SK-N-SH (cell line): Measurements from ENCODE around the gene PTPRF. TPM values are rescaled to one million over a fixed set of nuclear protein-coding genes. Genes with fewer than 3 reads are reported as not detected.

Experiments
- CTCF ChIA-PET: fragments of 300-600, 350-600 bp; formaldehyde crosslinking; extraction: SDS; loops from one replicate; lab custom pipeline; 2021; lab: Yijun Ruan, JAX
- POLR2A ChIA-PET: fragments of 350-600 bp; sonication (Branson Sonifier 250); formaldehyde crosslinking; extraction: SDS; loops from one replicate; lab custom pipeline; 2020; ENCODE audit warnings: antibody characterized with exemption, inconsistent platforms; lab: Yijun Ruan, JAX
- DNase-seq: peaks from one replicate; pipeline ENCODE4 v3.0.0; 2012
- H2AFZ ChIP-seq: fragments of 200-600 bp; sonication (generic); 2 replicates; pipeline ENCODE4 v1.8.1; 2016; ENCODE audit warnings: antibody characterized with exemption, mild to moderate bottlenecking, low read depth
- H3F3A ChIP-seq: fragments of 200-600 bp; sonication (generic); replicated peaks from 2 replicates; pipeline ENCODE3; 2016; ENCODE audit warnings: antibody characterized with exemption, mild to moderate bottlenecking; ENCODE audit not compliant: insufficient read depth
- H3K27ac ChIP-seq, 2 experiments: fragments of 200-500 bp in 1 of 2; fragments of 200-600 bp in 1 of 2; sonication (Bioruptor generic) in 1 of 2; sonication (generic), shearing (Covaris generic) in 1 of 2; 2 replicates each; pipeline versions ENCODE4 v1.5.1 to v1.6.1; 2014 to 2016; ENCODE audit warnings: low read depth in 2 of 2, inconsistent platforms in 1 of 2, low read length in 1 of 2, mild to moderate bottlenecking in 1 of 2, mixed read lengths in 1 of 2
- H3K27me3 ChIP-seq: fragments of 200-600 bp; sonication (generic), shearing (Covaris generic); 2 replicates; pipeline ENCODE4 v1.6.1; 2016; ENCODE audit warnings: mixed run types; ENCODE audit not compliant: insufficient read depth
- H3K36me3 ChIP-seq, 2 experiments: fragments of 200-500 bp in 1 of 2; fragments of 200-600 bp in 1 of 2; sonication (Bioruptor generic) in 1 of 2; sonication (generic) in 1 of 2; replicated peaks in 1 of 2; 2 replicates each; pipeline versions ENCODE3 to v1.5.1; 2014 to 2016; ENCODE audit warnings: low read length in 1 of 2, mild to moderate bottlenecking in 1 of 2; ENCODE audit not compliant: insufficient read depth in 2 of 2, control insufficient read depth in 1 of 2
- H3K4me1 ChIP-seq, 2 experiments: fragments of 200-500 bp in 1 of 2; fragments of 200-600 bp in 1 of 2; sonication (Bioruptor generic) in 1 of 2; sonication (generic), shearing (Covaris generic) in 1 of 2; 2 replicates each; pipeline versions ENCODE4 v1.5.1 to v1.6.1; 2014 to 2016; ENCODE audit warnings: low read depth in 1 of 2, low read length in 1 of 2, mixed run types in 1 of 2; ENCODE audit not compliant: insufficient read depth in 2 of 2, control insufficient read depth in 1 of 2
- H3K4me2 ChIP-seq: fragments of 200-600 bp; sonication (generic), shearing (Covaris generic); 2 replicates; pipeline ENCODE4 v1.6.1; 2017; ENCODE audit warnings: mixed run types
- H3K4me3 ChIP-seq, 2 experiments: fragments of 200-500 bp in 1 of 2; fragments of 200-600 bp in 1 of 2; sonication (Bioruptor generic) in 1 of 2; sonication (generic), shearing (Covaris generic) in 1 of 2; 2 replicates each; pipeline versions ENCODE4 v1.5.1 to v1.8.1; 2014 to 2016; ENCODE audit warnings: low read depth in 2 of 2, inconsistent platforms in 1 of 2, low read length in 1 of 2, mild to moderate bottlenecking in 1 of 2, mixed read lengths in 1 of 2, moderate library complexity in 1 of 2
- H3K79me2 ChIP-seq: fragments of 200-600 bp; sonication (generic); 2 replicates; pipeline ENCODE4 v1.8.1; 2017; ENCODE audit warnings: mild to moderate bottlenecking; ENCODE audit not compliant: insufficient read depth
- H3K9ac ChIP-seq: fragments of 200-600 bp; sonication (generic); 2 replicates; pipeline ENCODE4 v1.6.1; 2017; ENCODE audit warnings: mixed run types
- H3K9me2 ChIP-seq: fragments of 200-600 bp; sonication (generic); 2 replicates; pipeline ENCODE4 v1.6.1; 2017; ENCODE audit warnings: mixed run types
- H3K9me3 ChIP-seq: fragments of 200-600 bp; sonication (generic); 2 replicates; pipeline ENCODE4 v1.6.1; 2017; ENCODE audit warnings: mixed run types, mild to moderate bottlenecking, moderate library complexity
- H4K20me1 ChIP-seq: fragments of 200-600 bp; sonication (generic); 2 replicates; pipeline ENCODE4 v1.6.1; 2017; ENCODE audit warnings: mild to moderate bottlenecking, mixed run types; ENCODE audit not compliant: insufficient read depth
- CTCF ChIP-seq: fragments of 200-600 bp; sonication (generic); IDR thresholded peaks from 2 replicates; pipeline ENCODE4 v1.6.1; 2017; ENCODE audit warnings: antibody characterized with exemption, mild to moderate bottlenecking, moderate library complexity
- FOXM1 ChIP-seq: IDR thresholded peaks from 2 replicates; pipeline ENCODE4 v1.4.0; 2012; ENCODE audit warnings: low read depth, mild to moderate bottlenecking
- MAX ChIP-seq: IDR thresholded peaks from 2 replicates; pipeline ENCODE4 v1.4.0; 2012; ENCODE audit warnings: low read depth
- MXI1 ChIP-seq: IDR thresholded peaks from 2 replicates; pipeline ENCODE4 v1.6.1; 2012; ENCODE audit warnings: mild to moderate bottlenecking, low read depth, low read length, improper control_type of control experiment
- RAD21 ChIP-seq: IDR thresholded peaks from 2 replicates; pipeline ENCODE4 v1.6.1; 2012; ENCODE audit warnings: mild to moderate bottlenecking, low read length
- RCOR1 ChIP-seq: fragments of 150-350 bp; IDR thresholded peaks from 2 replicates; pipeline ENCODE4 v1.6.1; 2017; ENCODE audit warnings: antibody characterized with exemption, low read length
- SMC3 ChIP-seq: IDR thresholded peaks from 2 replicates; pipeline ENCODE4 v1.6.1; 2012; ENCODE audit warnings: low read depth, low read length, improper control_type of control experiment
- TCF12 ChIP-seq: IDR thresholded peaks from 2 replicates; pipeline ENCODE4 v1.4.0; 2012
- TEAD4 ChIP-seq: IDR thresholded peaks from 2 replicates; pipeline ENCODE4 v1.4.0; 2012; ENCODE audit warnings: mild to moderate bottlenecking, borderline replicate concordance; ENCODE audit not compliant: insufficient read depth
- USF1 ChIP-seq: IDR thresholded peaks from 2 replicates; pipeline ENCODE4 v1.4.0; 2012; ENCODE audit warnings: low read depth, borderline replicate concordance
- USF2 ChIP-seq: fragments of 150-350 bp; IDR thresholded peaks from 2 replicates; pipeline ENCODE4 v1.6.1; 2017; ENCODE audit warnings: antibody characterized with exemption, low read length, low read depth, borderline replicate concordance
- YY1 ChIP-seq: IDR thresholded peaks from 2 replicates; pipeline ENCODE4 v1.4.0; 2012; ENCODE audit warnings: low read depth, mild to moderate bottlenecking
- WGBS: methylation state at CpG from one replicate; pipeline ENCODE4 v1.1.6; 2017; ENCODE audit warnings: low lambda C conversion rate; 5-methylcytosine and 5-hydroxymethylcytosine counted together
- polyA plus RNA-seq, 3 experiments: library from polyadenylated mRNA; depleted of rRNA; stranded (reverse); fragments of >200 nt; gene quantifications; 2 replicates each; pipeline ENCODE4 v1.2.3, GENCODE V29; 2012

Gene PTPRF
- polyA plus RNA-seq, 1 of the 3 experiments (the other 2 are of a cell fraction) = 72.7 TPM

- peak; percentile 86 for DNase-seq
- H3K79me2 ChIP-seq = peaks cover 27% of the 10 kb centered on the region; the same call in 1 of the 2 replicates
- H3F3A ChIP-seq = no peaks in the 10 kb centered on the region
- H3K27ac ChIP-seq = no peak overlapping the region
- no peak overlapping the region for H3K4me2 ChIP-seq
- TF ChIP-seq CTCF (peak; percentile 95), YY1 (no peak), RAD21 (peak; percentile 98), SMC3 (peak; percentile 89), TCF12 (peak; percentile 29; the same call in 1 of the 2 replicates), FOXM1 (no peak), MAX (peak; percentile 67; the same call in 1 of the 2 replicates), USF2 (peak; percentile 50; the same call in 1 of the 2 replicates), MXI1 (peak; percentile 69; the same call in 1 of the 2 replicates), RCOR1 (peak; percentile 56; the same call in 1 of the 2 replicates), TEAD4 (no peak), USF1 (peak; percentile 75; the same call in 1 of the 2 replicates)
- POLR2A ChIA-PET = no interaction called here
- no peaks in the 10 kb centered on the region for H3K9me3 ChIP-seq
- no peaks in the 10 kb centered on the region for H3K36me3 ChIP-seq
- H3K4me3 ChIP-seq = peak overlapping the region in 1 of 2 experiments; percentile 45; a peak in 1 of 4 replicates
- peak overlapping the region; percentile 12; the same call in 1 of the 2 replicates for H2AFZ ChIP-seq
- CTCF ChIA-PET = interaction anchor here (0.6 to 2.6 kb wide), 43 partner anchors 9 to 518 kb away, joined by 3 to 18 read pairs (median 4); partner anchors contain the start of genes ATP6V0B, DPH2, IPO13 and KDM4A
- no peak overlapping the region for H3K9ac ChIP-seq
- H3K9me2 ChIP-seq = no peaks in the 10 kb centered on the region
- no peaks in the 10 kb centered on the region for H4K20me1 ChIP-seq
- peaks cover 4 to 24% of the 10 kb centered on the region in 2 experiments; a peak in 3 of 4 replicates for H3K4me1 ChIP-seq
- H3K27me3 ChIP-seq = no peaks in the 10 kb centered on the region
- 38% methylated on average over 11 of the region's 11 CpGs for WGBS
Measured at GRCh38 chr1:43529206-43529731, 1.4 kb upstream of the PTPRF start.
